ENCODE measurements around the gene PPM1A. TPM values are rescaled to one million over a fixed set of nuclear protein-coding genes. Genes with fewer than 3 reads are reported as not detected.

The PPM1A gene
- total RNA-seq, 3 donors from 2014 or later (not counting 1 experiment from before 2014, with no cell fraction given): 118 to 126 (median 119) TPM

- H3K4me3 ChIP-seq (ENCODE audit: low read length): no peak overlapping the region
- DNase-seq (no peak), ATAC-seq (no peak)
- H3K9me3 ChIP-seq (ENCODE audit: control insufficient read depth, insufficient read depth, low read length): no peaks in the 10 kb centered on the region
- H3K4me3 Mint-ChIP-seq: no peak overlapping the region
- no peaks in the 10 kb centered on the region for H3K9me3 Mint-ChIP-seq
- H3K36me3 ChIP-seq (ENCODE audit: control insufficient read depth, insufficient read depth, low read length): no peaks in the 10 kb centered on the region
- no peak overlapping the region for H3K27ac ChIP-seq (ENCODE audit: low read length)
- no peaks in the 10 kb centered on the region for H3K4me1 Mint-ChIP-seq
- TF ChIP-seq CTCF (IDR thresholded peaks at IDR 0.05): no peak
- 93% methylated on average over 2 of the region's 3 CpGs for WGBS (ENCODE audit: insufficient coverage)
- no peaks in the 10 kb centered on the region for H3K27me3 ChIP-seq (ENCODE audit: control insufficient read depth, insufficient read depth, low read length)
- intact Hi-C loops (cut with micrococcal nuclease): no loop called here
- H3K36me3 Mint-ChIP-seq: no peaks in the 10 kb centered on the region
- no peak overlapping the region for H3K27ac Mint-ChIP-seq
- H3K27me3 Mint-ChIP-seq (ENCODE audit: low read depth in 2 of 2): peaks cover 8 to 25% of the 10 kb centered on the region in 2 donors
- H3K4me1 ChIP-seq (ENCODE audit: control insufficient read depth, insufficient read depth, low read length): no peaks in the 10 kb centered on the region
Observed at GRCh38 chr14:60214003-60214402, 35.0 kb upstream of the PPM1A start.

DNA sequence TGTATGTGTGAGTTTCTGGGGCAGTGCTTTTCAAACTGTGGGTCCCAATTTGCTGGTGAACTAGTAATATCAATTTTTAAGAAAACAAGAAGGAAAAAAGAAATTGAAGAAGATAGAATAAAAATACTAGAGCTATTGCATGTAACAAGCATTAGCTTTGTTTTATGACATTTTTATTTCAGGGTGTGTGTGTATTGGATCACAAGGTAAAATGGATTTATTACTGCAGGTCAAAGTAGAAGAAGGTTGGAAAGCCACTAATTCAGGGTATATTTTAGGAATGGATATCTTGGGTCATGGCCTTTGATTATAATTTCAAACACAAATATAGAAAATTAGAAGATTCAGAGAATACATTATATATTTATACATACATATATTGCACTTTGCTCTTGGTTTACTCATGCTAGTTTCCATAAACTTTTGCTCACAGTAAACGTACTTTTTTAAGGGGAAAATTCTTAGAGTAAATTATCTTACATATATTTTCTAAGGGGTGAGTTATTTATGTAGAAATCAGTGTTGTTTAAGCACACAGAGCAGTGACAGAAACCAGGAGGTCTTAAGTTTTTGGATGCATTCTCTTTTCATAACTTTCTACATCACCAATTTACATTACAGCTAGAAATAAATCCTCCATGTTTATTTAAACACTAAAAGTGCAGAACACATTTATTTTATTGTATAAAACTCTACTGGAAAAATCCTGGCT is 34.5 kb upstream of the PPM1A start:
- Histone ChIP-seq H3K4me3 (ENCODE audit: low read length) (no peak overlapping the region), H3K4me1 (ENCODE audit: control insufficient read depth, insufficient read depth, low read length) (no peaks in the 10 kb centered on the region), H3K27me3 (ENCODE audit: control insufficient read depth, insufficient read depth, low read length) (no peaks in the 10 kb centered on the region), H3K36me3 (ENCODE audit: control insufficient read depth, insufficient read depth, low read length) (no peaks in the 10 kb centered on the region), H3K27ac (ENCODE audit: low read length) (no peak overlapping the region), H3K9me3 (ENCODE audit: control insufficient read depth, insufficient read depth, low read length) (no peaks in the 10 kb centered on the region)
- no peaks in the 10 kb centered on the region for H3K36me3 Mint-ChIP-seq
- H3K27ac Mint-ChIP-seq: no peak overlapping the region
- intact Hi-C loops (cut with micrococcal nuclease): no loop called here
- H3K9me3 Mint-ChIP-seq: no peaks in the 10 kb centered on the region
- DNase-seq (no peak), ATAC-seq (no peak)
- no CpG with 5 or more reads among the region's 1 CpG for WGBS (ENCODE audit: insufficient coverage)
- peaks cover 3 to 19% of the 10 kb centered on the region in 2 donors for H3K27me3 Mint-ChIP-seq (ENCODE audit: low read depth in 2 of 2)
- TF ChIP-seq CTCF (IDR thresholded peaks at IDR 0.05): no peak
- no peak overlapping the region for H3K4me3 Mint-ChIP-seq
- no peaks in the 10 kb centered on the region for H3K4me1 Mint-ChIP-seq

DNA sequence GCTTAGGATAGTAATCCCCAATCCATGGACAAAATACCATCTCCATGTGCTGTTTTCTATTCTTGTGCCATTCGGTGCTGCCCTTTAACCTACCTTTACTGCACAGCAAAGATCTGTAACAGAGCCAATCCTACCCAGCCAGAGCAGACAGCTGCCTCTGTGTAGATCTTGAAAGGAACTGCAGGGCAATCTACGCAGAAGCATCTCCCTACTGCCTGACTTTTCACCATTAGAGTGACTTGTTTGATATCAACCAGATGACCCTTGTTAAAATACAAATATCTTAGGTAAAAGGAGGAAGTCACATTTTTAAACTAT is 33.9 kb upstream of the PPM1A start:
- no peaks in the 10 kb centered on the region for H3K4me1 Mint-ChIP-seq
- Histone ChIP-seq H3K36me3 (ENCODE audit: control insufficient read depth, insufficient read depth, low read length) (no peaks in the 10 kb centered on the region), H3K27me3 (ENCODE audit: control insufficient read depth, insufficient read depth, low read length) (no peaks in the 10 kb centered on the region), H3K4me1 (ENCODE audit: control insufficient read depth, insufficient read depth, low read length) (no peaks in the 10 kb centered on the region), H3K27ac (ENCODE audit: low read length) (no peak overlapping the region), H3K4me3 (ENCODE audit: low read length) (no peak overlapping the region), H3K9me3 (ENCODE audit: control insufficient read depth, insufficient read depth, low read length) (no peaks in the 10 kb centered on the region)
- no peak overlapping the region for H3K4me3 Mint-ChIP-seq
- no peak for TF ChIP-seq CTCF (IDR thresholded peaks at IDR 0.05)
- no peaks in the 10 kb centered on the region for H3K9me3 Mint-ChIP-seq
- intact Hi-C loops (cut with micrococcal nuclease): no loop called here
- no peak for DNase-seq
- 96% methylated on average over 2 of the region's 2 CpGs for WGBS (ENCODE audit: insufficient coverage)
- H3K27ac Mint-ChIP-seq: no peak overlapping the region
- peaks cover 2 to 14% of the 10 kb centered on the region in 2 donors for H3K27me3 Mint-ChIP-seq (ENCODE audit: low read depth in 2 of 2)
- no peaks in the 10 kb centered on the region for H3K36me3 Mint-ChIP-seq
- ATAC-seq: no peak

Measured in natural killer cell (primary cell).